DMS53 (cell line): ENCODE data around the gene TCL1A.
A peak's percentile ranks its signal among the peaks of the same experiment; 100 is the strongest.

Source experiments
- DNase-seq: peaks from one replicate; lab custom pipeline; 2025; lab: John Stamatoyannopoulos, UW

TCL1A gene

GRCh38 chr14:95677179-95677835 lies 36.6 kb downstream of the TCL1A start:
- DNase-seq: no peak

- DNase-seq: no peak
Observed at GRCh38 chr14:95675486-95675885, 38.4 kb downstream of the TCL1A start.

- no peak for DNase-seq
Observed at GRCh38 chr14:95674613-95675012, 39.3 kb downstream of the TCL1A start.

- peak; percentile 48 for DNase-seq
Observed at GRCh38 chr14:95668235-95668772, 45.6 kb downstream of the TCL1A start.

- peak; percentile 95 for DNase-seq
Observed at GRCh38 chr14:95667249-95667693, 46.7 kb downstream of the TCL1A start.

GRCh38 chr14:95666450-95666849 lies 47.5 kb downstream of the TCL1A start:
- peak; percentile 50 for DNase-seq

GRCh38 chr14:95665530-95665929 lies 48.4 kb downstream of the TCL1A start:
- DNase-seq: peak; percentile 78

GRCh38 chr14:95664546-95664945 lies 49.4 kb downstream of the TCL1A start:
- peak; percentile 95 for DNase-seq

- DNase-seq: peak; percentile 77
Observed at GRCh38 chr14:95664066-95664465, 49.9 kb downstream of the TCL1A start.

- DNase-seq: peak; percentile 50
Observed at GRCh38 chr14:95663226-95663797, 50.6 kb downstream of the TCL1A start.

GRCh38 chr14:95662376-95663186 lies 51.3 kb downstream of the TCL1A start:
- DNase-seq: peak; percentile 72

GRCh38 chr14:95660651-95661515 lies 53.0 kb downstream of the TCL1A start:
- DNase-seq: peak; percentile 34

- peak; percentile 15 for DNase-seq
Observed at GRCh38 chr14:95659990-95660385, 53.9 kb downstream of the TCL1A start.
